WI38 (cell line): ENCODE data around the gene IQSEC1.

Experiments
- H3K4me3 ChIP-seq: 2 replicates; pipeline ENCODE4 v1.5.1; 2011; ENCODE audit warnings: low read depth, mild to moderate bottlenecking, control low read depth, low read length
- TF ChIP-seq, protein P1 (sequence below): IDR thresholded peaks from 2 replicates; pipeline ENCODE4 v1.5.1; 2012; ENCODE audit warnings: low read depth, mild to moderate bottlenecking, control low read depth, low read length

IQSEC1 gene

DNA sequence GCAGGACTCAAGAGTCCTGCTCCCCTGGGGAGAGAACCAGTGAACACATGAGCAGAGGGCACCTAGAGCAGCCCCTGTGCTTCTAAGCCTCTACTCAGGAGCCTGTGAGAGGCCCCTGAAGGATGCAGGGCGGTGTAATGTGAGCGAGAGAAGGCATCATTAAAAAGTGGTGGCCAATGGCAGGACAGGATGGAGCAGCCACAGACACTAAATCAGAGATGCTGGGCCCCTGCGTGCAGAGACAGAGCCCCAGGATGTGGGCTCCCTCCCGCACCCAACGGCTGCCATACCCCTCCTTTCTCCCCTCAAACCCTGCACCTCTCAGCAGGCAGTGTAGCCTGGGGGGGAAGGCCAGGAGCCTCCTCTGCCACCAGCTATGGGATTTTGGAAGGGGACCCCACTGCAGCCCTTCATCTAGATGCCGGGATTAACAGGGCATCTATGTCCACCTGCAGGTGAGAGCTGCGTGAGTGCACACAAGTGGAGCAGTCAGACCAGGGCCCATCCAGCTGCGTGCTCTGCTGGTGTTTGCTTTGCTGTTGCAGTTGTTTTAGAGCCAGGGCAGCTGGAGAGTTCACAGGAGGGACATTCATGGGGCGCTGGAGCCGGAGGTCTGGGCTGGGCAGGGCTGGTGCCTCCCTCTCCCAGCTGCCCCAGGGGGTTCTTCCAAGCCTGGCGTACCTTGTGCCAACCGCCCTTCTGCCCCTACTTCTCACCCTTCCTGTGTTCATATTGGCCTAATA lies 5.1 kb upstream of the IQSEC1 start:
- no peak overlapping the region for H3K4me3 ChIP-seq
- TF ChIP-seq, protein P1, sequence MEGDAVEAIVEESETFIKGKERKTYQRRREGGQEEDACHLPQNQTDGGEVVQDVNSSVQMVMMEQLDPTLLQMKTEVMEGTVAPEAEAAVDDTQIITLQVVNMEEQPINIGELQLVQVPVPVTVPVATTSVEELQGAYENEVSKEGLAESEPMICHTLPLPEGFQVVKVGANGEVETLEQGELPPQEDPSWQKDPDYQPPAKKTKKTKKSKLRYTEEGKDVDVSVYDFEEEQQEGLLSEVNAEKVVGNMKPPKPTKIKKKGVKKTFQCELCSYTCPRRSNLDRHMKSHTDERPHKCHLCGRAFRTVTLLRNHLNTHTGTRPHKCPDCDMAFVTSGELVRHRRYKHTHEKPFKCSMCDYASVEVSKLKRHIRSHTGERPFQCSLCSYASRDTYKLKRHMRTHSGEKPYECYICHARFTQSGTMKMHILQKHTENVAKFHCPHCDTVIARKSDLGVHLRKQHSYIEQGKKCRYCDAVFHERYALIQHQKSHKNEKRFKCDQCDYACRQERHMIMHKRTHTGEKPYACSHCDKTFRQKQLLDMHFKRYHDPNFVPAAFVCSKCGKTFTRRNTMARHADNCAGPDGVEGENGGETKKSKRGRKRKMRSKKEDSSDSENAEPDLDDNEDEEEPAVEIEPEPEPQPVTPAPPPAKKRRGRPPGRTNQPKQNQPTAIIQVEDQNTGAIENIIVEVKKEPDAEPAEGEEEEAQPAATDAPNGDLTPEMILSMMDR, result no peak

DNA sequence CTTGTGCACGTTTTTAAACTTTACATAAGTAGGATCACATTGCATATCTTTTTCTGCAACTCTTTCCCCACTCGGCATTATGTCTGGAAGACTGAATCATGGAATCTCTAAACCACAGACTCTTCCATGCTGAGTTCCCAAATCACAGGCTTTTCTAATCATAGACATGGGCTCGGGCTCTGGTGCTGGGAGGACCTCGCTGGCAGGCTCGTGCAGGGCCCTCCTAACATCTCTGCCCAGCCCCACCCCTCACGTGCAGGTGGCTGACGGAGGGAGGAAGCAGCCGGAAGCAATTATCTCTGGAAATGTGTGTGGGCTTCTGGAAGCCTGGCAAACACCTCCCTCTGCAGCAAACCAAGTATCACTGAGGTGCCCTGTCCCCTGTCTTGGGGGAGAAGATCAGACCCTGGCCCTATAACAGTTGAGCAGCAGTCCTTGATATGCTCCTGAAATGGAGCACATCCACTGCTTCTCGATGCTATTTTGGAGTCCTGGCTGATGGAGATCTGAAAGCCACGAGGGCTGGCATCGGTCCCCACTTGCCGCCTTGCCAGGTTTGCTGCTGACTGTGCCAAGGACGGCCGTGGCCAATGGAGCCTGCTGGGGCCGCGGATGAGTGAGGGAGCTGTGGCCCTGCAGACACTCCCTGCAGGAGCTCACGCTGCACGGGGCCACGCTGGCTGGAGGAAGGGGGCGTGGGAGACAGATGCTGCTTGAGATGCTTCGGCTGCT lies 4.4 kb upstream of the IQSEC1 start:
- TF ChIP-seq, protein P1, result no peak
- no peak overlapping the region for H3K4me3 ChIP-seq

DNA sequence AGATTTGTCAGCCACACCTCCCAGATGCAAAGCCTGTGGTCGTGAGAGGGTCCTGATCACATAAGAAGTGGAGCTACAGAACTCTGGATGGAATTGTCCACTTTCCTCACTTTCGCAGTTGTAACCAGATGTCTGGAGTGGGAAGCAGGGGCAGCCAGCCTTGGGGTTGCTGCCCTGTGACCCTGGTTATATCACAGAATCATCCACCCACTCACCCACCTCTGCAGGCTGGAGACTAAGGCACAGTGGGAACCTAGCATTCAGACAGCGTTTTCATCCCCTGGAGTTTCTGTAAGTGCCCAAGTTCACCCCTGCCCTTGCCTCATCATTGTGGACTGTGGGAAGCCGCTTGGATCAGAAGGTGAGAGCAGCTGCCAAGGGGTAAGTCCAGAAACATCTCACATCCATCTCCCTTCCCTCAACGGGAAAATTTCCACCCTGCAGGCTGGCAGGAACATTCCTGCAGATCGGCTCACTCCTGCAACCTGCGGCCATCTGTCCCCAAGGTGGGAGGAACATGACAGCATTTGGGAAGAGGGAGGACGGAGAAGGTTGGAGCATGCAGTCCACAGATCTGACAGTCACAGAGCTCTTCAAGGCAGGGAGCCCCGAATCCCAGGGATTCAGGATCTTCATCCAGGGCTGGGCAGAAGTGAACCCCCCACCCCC lies 2.9 kb upstream of the IQSEC1 start:
- H3K4me3 ChIP-seq, result no peak overlapping the region
- TF ChIP-seq, protein P1, result no peak

DNA sequence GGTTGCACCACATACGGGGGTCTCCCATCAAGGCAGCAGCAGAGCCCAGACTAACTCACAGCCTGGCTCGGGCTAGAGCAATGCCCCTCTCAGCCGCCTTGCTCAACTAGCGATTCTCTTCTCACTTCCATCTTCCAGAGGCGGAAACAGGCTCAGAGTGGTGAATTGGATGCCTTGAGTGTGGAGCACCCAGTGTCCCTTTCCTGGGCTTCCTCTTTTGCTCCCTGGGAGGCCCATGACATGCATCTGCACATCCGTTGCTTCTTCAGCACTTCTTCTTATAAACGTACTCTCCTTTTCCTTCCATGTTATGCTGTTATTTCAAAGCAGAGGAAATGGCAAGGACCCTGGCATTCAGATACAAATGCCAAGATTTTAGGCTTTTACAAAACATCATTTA lies 2.1 kb upstream of the IQSEC1 start:
- H3K4me3 ChIP-seq, result no peak overlapping the region
- TF ChIP-seq, protein P1, result no peak

DNA sequence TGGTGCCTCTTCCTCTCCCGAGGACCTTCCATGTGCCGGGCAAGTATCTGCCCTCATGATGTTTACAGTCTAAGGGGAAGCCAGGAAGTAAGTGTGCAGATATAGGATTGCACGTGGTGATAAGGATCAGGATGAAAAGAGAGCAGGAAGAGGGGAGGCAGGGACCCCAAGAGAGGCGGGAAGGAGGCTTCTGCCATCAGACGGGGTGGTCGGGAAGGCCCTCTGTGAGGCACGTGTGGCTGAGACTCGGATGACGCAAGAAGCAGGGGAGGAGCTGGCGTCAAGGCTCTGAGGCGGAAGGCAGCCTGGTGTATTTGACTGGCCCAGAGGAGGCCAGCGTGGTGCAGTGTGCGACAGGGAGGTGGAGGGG lies 762 bp upstream of the IQSEC1 start:
- TF ChIP-seq, protein P1, result no peak
- H3K4me3 ChIP-seq, result no peak overlapping the region

DNA sequence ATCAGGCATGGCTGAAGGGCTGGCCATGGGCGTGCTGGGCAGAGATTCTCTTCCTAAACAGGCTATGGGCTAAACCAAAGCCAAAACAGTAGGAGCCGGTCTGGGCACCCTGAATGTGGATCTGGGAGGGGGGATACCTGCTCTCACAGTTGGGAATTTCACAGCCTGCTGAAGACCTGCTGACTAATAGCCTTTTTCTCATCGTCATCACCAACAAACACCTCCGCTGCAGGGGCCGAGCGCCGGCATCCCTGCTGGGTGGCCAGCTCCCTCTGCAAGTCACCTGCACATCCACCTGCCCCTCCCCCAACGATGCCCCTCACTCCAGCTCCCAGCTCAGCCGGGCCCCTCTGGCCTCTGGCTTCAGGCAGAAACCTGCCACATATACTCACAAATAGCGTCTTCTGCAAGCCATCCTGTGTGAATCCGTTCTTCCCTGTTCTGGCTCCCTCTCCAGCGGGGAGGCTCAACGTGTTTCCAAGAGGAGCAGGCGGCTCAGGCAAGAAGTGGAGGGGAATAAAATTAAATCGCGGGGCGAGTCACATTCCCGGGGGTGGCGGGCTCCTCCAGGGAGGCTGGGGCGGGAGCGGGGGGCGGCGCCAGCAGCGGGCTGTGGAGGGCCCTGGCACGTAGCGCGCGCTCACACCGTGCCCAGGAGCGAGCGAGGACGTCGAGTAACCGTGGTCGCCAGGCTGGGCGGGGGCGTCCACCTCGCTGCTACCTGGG lies 466 bp downstream of the IQSEC1 start:
- TF ChIP-seq, protein P1, result no peak
- H3K4me3 ChIP-seq, result no peak overlapping the region
